Stimulated activated CD4-positive, alpha-beta T cell treated with anti-CD3 and anti-CD28 coated beads, TNF-alpha, amount 100 ng/mL, for 1 hour (primary cell): ENCODE measurements around the gene RDM1.

ENCODE experiments used
- DNase-seq, 3 donors: peaks; one replicate each; pipeline ENCODE4 v3.0.0-alpha.2; 2020; ENCODE audit warnings: low read depth in 3 of 3, low spot score in 1 of 3

RDM1 gene

DNA sequence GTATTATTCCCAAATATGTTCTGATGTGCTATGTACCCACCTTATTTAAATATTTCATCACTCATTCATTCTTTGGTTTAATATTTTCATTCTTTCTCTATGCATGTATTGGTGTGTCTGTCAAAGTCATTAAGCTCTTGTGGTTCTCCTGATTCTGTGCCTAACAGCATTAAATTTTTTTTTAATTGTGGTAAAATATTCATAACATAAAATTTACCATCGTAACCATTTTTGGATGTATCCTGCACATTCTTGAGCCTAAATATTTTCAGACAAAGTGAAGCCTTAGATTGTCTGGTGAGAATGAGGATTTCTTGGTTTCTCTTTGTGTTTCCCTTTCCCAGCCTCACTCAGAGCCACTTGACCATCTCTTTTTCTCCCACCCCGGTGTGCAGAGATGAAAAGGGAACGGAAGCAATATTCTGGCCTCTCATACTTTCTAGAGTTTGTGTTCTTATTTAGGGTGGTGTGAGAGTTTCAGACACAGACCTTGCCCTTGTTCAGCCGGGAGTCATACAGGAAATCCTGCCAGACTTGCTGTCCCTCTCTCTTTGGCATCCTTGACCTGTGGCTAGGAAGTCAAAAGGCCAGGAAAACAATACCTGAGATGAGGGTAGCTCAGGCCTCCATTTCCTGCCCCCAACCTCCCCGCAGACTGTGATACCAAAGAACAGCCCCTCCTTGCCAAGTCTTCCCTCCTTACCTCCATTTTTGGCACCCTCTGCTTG lies 55.3 kb downstream of the RDM1 start:
- no peak for DNase-seq

DNA sequence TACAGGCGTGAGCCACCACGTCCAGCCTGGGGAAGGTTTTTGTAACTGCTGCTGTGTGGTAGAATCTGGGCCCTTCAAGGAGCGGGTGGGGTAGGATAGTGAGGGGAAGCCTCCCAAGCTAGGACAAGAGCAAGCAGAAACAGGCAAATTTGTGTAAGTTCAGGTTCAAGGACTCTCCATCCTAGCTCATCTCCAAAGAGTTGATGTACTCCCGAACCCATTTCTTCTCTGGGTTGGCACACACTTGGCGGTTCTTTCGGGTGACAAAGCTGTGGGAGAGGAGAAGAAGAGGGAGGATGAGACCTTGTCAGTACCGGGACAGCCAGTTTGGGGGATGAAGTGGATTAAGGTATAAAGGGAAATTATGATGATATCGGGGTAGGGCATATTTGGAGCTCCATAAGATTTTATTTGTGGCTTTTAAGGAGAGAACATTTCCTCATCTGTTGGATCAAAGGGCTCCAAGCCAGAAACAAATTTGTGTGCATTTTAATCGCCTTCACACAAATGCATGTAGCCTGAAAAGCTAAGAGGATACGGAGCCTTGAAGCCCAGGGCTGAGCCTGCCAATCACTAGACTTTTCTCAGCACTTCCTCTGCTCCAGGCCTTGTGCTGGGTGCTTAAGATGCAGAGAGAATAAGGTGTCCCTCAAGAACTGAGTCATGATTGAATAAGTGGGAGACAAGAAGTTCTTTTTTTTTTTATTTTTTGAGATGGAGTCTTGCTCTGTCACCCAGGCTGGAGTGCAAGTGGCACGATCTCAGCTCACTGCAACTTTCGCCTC lies 58.2 kb downstream of the RDM1 start:
- no peak for DNase-seq

DNA sequence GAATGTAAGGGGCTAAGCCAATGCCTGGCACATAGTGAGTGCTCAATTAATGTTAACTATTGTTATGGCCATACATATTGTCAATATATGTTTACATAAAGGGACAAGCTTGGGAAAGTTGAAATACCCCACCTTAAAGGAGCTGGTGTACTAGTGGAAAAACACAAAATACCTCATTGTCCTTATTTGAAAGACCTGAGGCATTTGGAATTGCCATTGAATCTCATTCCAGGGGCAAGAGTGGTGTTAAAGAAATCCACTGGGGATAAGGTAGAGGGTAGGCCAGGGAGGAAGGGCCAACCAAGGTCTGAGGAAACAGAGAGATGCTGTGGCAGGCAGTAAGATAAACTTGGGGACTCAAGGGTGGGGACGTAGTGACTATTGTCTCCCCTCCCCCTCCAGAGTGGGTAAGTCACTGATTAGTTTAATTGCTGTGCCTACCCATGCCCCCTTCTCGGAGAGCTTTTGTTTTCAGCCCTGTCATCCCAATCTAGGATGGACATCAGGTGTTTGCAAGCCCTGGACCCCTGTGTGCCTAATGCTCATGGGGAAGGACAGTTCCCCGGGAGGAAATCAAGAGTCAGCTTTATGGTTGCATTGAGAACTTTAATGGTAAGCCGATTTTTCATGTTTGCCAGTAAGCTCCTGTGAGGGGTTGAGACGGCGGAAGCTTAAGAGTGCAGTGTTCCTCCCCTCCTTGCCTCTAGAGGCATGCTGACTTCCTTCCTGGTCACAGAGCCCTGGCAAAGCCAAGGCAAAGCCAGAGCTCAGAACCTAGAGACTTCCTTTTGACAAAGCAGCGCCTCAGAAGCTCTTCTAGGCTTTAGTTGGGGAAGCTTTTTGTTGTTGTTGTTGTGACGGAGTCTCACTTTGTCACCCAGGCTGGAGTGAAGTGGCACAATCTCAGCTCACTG lies 59.4 kb downstream of the RDM1 start:
- no peak for DNase-seq

DNA sequence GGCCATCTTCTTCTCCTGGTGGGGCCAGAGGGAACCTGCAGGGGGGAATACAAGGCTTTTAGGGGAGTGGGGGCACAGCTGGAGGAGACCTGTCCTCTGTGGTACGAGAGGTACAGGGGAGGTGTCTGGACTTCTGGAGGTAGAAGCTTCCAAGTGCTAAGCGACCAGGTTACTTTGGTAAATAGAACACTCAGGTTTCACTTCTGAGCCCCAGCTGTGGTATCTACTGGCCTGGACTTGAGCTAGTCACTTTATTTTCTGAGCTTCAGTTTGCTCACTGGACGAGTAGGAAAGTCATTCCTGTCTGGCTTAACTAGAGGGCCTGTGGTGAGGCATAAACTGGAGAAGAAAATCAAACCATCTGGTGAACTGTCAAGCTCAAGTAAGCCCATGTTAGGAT lies 61.8 kb downstream of the RDM1 start, which contains the start of gene HEATR9:
TSS of gene HEATR9 (minus strand) at position 155 of the 400 bp plus-strand sequence. CDS start at position 6, 149 bp downstream.
- no peak for DNase-seq
